ENCODE results near the gene RASGRP4.

DNA sequence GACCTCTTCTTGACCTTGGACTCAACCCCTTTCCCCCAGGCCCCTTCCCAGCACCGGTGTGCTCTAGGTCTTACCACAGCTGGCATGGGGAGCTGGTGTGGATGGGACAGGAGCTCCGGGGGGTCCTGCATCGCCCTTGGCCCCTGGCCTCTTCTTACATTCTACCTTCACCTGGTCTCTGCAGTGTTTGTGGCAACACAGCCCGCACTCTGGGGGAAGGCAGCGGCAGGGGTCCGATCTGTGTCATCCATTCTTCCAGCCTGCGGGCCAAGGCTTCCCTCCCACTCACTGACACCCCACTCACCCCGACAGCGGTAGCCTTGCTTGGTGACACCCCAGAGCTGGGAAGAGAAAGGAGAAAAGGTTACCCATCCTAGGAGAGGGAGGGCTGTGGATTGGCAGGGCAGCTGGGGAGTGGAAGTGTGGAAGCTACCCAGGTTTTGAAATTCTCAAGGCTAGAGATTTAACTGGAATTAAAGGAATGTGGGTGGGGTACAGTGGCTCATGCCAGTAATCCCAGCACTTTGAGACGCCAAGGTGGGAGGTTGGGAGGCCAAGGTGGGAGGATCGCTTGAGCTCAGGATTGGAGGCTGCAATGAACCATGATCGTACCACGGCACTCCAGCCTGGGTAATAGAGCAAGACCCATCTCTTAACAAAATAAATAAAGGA lies 14.8 kb downstream of the RASGRP4 start:
- no peak for TF ChIP-seq CTCF (IDR thresholded peaks at IDR 0.05; ENCODE audit: low read depth, low read length)
- TF ChIP-seq, protein P1, sequence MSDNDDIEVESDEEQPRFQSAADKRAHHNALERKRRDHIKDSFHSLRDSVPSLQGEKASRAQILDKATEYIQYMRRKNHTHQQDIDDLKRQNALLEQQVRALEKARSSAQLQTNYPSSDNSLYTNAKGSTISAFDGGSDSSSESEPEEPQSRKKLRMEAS (IDR thresholded peaks at IDR 0.05; ENCODE audit: low read depth, low read length), result no peak
- no peak for TF ChIP-seq POLR2A (IDR thresholded peaks at IDR 0.05; ENCODE audit: extremely low read depth, insufficient read length)
